Psoas muscle (tissue), 8 donors: Measurements from ENCODE around the gene ARHGEF38. TPM values are rescaled to one million over a fixed set of nuclear protein-coding genes. Genes with fewer than 3 reads are reported as not detected.

Source experiments
- ATAC-seq, 4 donors: fragments of 200-7000 bp; cut with Tn5 transposase; one replicate each; pipeline ENCODE4 v1.9.1; 2020; ENCODE audit warnings: moderate library complexity in 3 of 4, mild to moderate bottlenecking in 2 of 4
- DNase-seq, 2 donors: peaks; one replicate each; pipeline ENCODE4 v3.0.0-alpha.2; 2020
- H3K27ac ChIP-seq: fragments of 200-600 bp; one replicate; pipeline ENCODE4 v1.8.0; 2022
- H3K27me3 ChIP-seq, 3 donors: fragments of 200-600 bp in 1 of 3; one replicate each; pipeline versions ENCODE4 v1.6.1 to v1.8.0; 2013 to 2022; ENCODE audit warnings: low read length in 2 of 3, mild to moderate bottlenecking in 2 of 3, moderate library complexity in 1 of 3; ENCODE audit not compliant: insufficient read depth in 3 of 3
- H3K36me3 ChIP-seq, 2 donors: fragments of 200-600 bp in 1 of 2; one replicate each; pipeline versions ENCODE4 v1.6.1 to v1.8.0; 2013 to 2022; ENCODE audit warnings: low read depth in 1 of 2, mild to moderate bottlenecking in 1 of 2, moderate library complexity in 1 of 2; ENCODE audit not compliant: insufficient read depth in 1 of 2
- H3K4me1 ChIP-seq: fragments of 200-600 bp; one replicate; pipeline ENCODE4 v1.8.0; 2022
- H3K4me3 ChIP-seq: fragments of 200-600 bp; one replicate; pipeline ENCODE4 v1.8.0; 2022; ENCODE audit warnings: mild to moderate bottlenecking
- H3K9me3 ChIP-seq: fragments of 200-600 bp; one replicate; pipeline ENCODE4 v1.8.0; 2022
- WGBS, 3 donors: extraction: QIAGEN DNeasy Blood & Tissue Kit; methylation state at CpG; one replicate each; pipeline versions ENCODE4 v1.1.6 to v1.1.7; 2013; 5-methylcytosine and 5-hydroxymethylcytosine counted together
- intact Hi-C, 2 donors: fragments of 100-400 bp; cut with DNase I; formaldehyde crosslinking; loops; one replicate each; pipeline versions ENCODE4 v1.11.0 to v1.14.2; 2022
- polyA plus RNA-seq, 3 donors: library from polyadenylated mRNA; stranded (reverse); fragments of 200-250 nt; gene quantifications; one replicate each; pipeline ENCODE4 v1.2.3, GENCODE V29; 2013
- total RNA-seq, 4 donors: library from RNA; stranded (reverse); fragmentation: NEBNext Ultra II Directional in 2 of 4; extraction: Animal tissue kit (Norgen Biotek cat#: 25700) in 2 of 4; gene quantifications; one replicate each; pipeline versions ENCODE4 v1.2.1 to v1.2.4, GENCODE V29; 2021 to 2023
- TF ChIP-seq, protein P1 (sequence below): fragments of 200-600 bp; IDR thresholded peaks from one replicate; pipeline ENCODE4 v1.8.0; 2022; ENCODE audit warnings: antibody characterized with exemption
- donor health status: healthy with polysubstance abuse.
- donor health status: DM: no; HTN: no; CAD: no; lungs with moderate emphysema.
- donor health status: Bipolar disorder and iron deficiency.
- donor health status: healthy.
- donor health status: DM: yes; HTN: yes; CAD: no.
- donor health status: DM: no; HTN: no; CAD: no.
- donor health status: DM: no; HTN: no; CAD: no.
- donor health status: DM: yes; HTN: yes; CAD: no.

ARHGEF38 gene
- total and polyA plus RNA-seq, 7 donors: not detected

DNA sequence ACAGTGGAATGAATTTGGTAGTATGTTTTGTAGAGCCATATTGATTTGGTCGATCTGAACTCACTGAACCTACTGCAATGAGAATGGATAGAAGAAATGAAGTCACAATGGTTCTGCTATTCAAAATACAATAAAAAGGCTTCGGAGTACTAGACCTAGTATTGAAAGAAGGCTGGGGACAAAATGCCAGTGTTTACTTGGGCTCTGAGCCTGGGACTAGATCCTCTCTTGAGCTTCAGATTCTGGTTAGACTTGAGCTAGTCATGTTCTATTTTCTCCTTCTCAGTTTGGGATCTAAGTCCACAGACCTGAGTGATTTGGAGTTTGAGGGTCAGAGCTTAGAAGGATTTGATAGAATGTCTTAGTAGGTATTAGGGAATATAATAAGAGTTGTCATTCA, 146.2 kb downstream of the ARHGEF38 start:
- no peak for ATAC-seq
- H3K27me3 ChIP-seq: no peaks in the 10 kb centered on the region
- TF ChIP-seq, protein P1, sequence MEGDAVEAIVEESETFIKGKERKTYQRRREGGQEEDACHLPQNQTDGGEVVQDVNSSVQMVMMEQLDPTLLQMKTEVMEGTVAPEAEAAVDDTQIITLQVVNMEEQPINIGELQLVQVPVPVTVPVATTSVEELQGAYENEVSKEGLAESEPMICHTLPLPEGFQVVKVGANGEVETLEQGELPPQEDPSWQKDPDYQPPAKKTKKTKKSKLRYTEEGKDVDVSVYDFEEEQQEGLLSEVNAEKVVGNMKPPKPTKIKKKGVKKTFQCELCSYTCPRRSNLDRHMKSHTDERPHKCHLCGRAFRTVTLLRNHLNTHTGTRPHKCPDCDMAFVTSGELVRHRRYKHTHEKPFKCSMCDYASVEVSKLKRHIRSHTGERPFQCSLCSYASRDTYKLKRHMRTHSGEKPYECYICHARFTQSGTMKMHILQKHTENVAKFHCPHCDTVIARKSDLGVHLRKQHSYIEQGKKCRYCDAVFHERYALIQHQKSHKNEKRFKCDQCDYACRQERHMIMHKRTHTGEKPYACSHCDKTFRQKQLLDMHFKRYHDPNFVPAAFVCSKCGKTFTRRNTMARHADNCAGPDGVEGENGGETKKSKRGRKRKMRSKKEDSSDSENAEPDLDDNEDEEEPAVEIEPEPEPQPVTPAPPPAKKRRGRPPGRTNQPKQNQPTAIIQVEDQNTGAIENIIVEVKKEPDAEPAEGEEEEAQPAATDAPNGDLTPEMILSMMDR: no peak
- no peaks in the 10 kb centered on the region for H3K4me1 ChIP-seq
- no peak overlapping the region for H3K4me3 ChIP-seq
- intact Hi-C loops: no loop called here
- H3K9me3 ChIP-seq: no peaks in the 10 kb centered on the region
- peaks cover 0 to 72% of the 10 kb centered on the region in 2 donors for H3K36me3 ChIP-seq
- no peak for DNase-seq
- WGBS, 3 donors: 93 to 97% (median 94%) methylated on average over 2 of the region's 2 CpGs
- H3K27ac ChIP-seq: no peak overlapping the region

DNA sequence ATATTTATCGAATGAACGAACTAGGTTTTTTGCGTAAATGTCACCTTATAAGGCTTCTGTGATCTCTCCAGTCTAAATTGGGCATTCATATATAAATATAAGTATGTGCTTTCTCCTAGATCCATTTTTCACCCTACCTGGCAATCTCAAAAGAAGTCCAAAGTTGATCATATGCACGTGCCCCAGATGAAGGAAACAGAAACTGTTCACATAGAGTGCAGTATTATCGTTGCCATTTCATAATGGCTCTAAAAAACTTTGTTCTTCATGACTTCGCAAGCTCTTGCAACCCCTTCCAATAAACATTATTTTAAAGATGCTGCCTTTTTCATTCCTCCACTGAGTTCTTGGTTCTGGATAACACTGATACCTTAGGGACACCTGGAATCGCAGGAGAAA, 155.4 kb downstream of the ARHGEF38 start:
- Histone ChIP-seq H3K9me3 (no peaks in the 10 kb centered on the region), H3K27me3 (no peaks in the 10 kb centered on the region), H3K4me3 (peak overlapping the region; percentile 95), H3K27ac (peak overlapping the region; percentile 91), H3K36me3 (peaks cover 0 to 9% of the 10 kb centered on the region in 2 donors), H3K4me1 (peaks cover 14% of the 10 kb centered on the region)
- intact Hi-C loops: loop anchor here in 1 of 2 donors (1.0 to 5.0 kb wide), 4 partner anchors 83 to 565 kb away; partner anchors contain the start of gene PPA2
- TF ChIP-seq, protein P1: no peak
- no peak for DNase-seq
- ATAC-seq: no peak
- WGBS, 3 donors: 18 to 19% (median 18%) methylated on average over 7 of the region's 7 CpGs

DNA sequence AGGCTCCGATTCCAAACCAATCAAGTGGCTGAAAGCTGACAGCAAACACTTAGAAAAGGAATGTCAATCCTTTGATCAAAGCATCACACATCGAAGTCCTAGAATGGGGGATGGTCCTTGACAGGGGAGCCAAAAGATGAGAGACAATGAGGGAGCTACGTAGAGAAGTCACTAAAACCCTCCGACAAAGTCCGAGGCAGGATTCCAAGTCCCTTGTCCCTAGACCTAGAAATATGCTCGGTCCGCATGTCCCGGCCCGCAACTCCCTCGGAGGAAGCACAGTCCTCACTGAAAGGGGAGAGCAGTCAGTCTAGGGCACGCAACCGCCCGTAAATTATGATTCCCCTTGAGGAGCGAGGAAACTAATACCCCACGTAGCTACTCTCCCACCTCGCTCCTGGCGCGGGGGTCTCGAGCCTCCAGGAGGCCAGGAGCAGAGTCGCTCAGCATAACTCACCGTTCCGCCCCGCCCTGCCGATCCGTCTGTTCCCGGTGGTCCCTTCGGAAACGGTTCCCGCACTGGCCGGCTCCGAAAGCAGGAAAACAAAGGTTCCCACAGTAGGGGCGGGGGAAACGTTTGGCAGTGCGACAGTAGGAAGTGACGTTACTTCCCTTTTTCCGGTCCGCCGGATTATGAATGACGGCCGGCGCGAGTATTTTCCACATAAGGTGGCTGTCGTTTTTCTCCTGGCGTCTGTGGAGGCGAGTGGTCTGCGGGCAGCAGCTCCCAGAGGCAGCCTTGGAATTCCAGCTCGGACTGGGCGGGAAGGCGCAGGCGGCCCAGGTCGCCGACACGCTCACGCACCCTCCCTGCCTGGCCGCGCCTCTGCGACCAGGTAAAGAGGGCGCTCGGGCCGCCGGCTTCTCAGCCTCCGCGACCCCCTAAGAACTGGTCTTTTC, 156.0 kb downstream of the ARHGEF38 start, which contains the start of the genes GSTCD and INTS12:
TSS of gene GSTCD (plus strand) at position 604 of the 900 bp plus-strand sequence. CDS start 8,830 bp downstream, outside the sequence.
TSS of gene INTS12 (minus strand) at position 509 of the 900 bp plus-strand sequence. CDS start 8,684 bp downstream, outside the sequence.
- Histone ChIP-seq H3K27ac (peak within 1 kb of the TSS; percentile 91), H3K36me3 (peaks cover 0 to 3% of the 10 kb centered on the region in 2 donors), H3K4me3 (peak within 1 kb of the TSS; percentile 95), H3K4me1 (peaks cover 15% of the 10 kb centered on the region), H3K27me3 (no peaks in the 10 kb centered on the region), H3K9me3 (no peaks in the 10 kb centered on the region)
- DNase-seq (peak; percentile 91 to 95), ATAC-seq (peak; percentile 97 to 99 (median 99))
- intact Hi-C loops: loop anchor here in 1 of 2 donors (5.0 kb wide), 3 partner anchors 191 to 566 kb away; partner anchors contain the start of gene PPA2
- TF ChIP-seq, protein P1: no peak
- 0% methylated on average over 55 to 63 of the region's 63 CpGs for WGBS, 3 donors

DNA sequence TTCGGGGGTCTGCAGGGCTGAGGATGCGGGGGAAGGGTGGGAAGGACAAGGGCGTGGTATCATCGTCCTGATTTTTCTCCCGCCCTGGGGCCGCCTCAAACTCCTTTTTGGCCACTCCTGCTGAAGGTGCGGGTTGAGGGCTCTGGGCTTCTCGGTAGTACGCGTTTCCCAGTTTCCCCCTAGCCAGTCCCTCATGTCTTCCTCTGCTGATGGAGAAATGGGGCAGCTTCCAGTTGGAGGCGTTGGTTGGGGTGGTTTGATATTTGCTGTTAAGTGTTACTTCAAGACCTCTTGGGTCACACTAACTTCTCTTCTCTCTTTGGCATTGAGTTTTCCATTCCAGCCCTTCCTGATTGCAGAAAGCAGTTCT, 156.6 kb downstream of the ARHGEF38 start:
- Histone ChIP-seq H3K4me1 (peaks cover 21% of the 10 kb centered on the region), H3K27me3 (no peaks in the 10 kb centered on the region), H3K4me3 (peak overlapping the region; percentile 95), H3K9me3 (no peaks in the 10 kb centered on the region), H3K36me3 (no peaks in the 10 kb centered on the region), H3K27ac (peak overlapping the region; percentile 91)
- DNase-seq (no peak), ATAC-seq (peak; percentile 22 to 51 (median 42))
- intact Hi-C loops: loop anchor here in 1 of 2 donors (5.0 kb wide), 3 partner anchors 192 to 567 kb away; partner anchors contain the start of gene PPA2
- TF ChIP-seq, protein P1: no peak
- WGBS, 3 donors: 0 to 1% (median 0%) methylated on average over 11 of the region's 11 CpGs
